NCI-H2081 (cell line): Measurements from ENCODE around the gene PARVA.
"Not testable (repeated sequence)": the region's sequence is repeated elsewhere in the genome, so short reads cannot be mapped to it uniquely, and the experiment has no call there.

ENCODE experiments used
- DNase-seq, 2 experiments: peaks; one replicate each; lab custom pipeline; 2025; lab: John Stamatoyannopoulos, UW

PARVA gene

GRCh38 chr11:12377106-12377823, at the start of gene PARVA:
PARVA (plus strand) TSS chr11:12377571; CDS start chr11:12377648, 77 bp downstream.
- DNase-seq: no peak

- no peak for DNase-seq
These were observed 48.2 kb upstream of the PARVA start for GRCh38 chr11:12329169-12329568.

GRCh38 chr11:12329797-12330196, 47.6 kb upstream of the PARVA start:
- no peak for DNase-seq

GRCh38 chr11:12330485-12331231, 46.7 kb upstream of the PARVA start:
- peak; percentile 70 to 87 for DNase-seq

GRCh38 chr11:12331239-12331874, 46.0 kb upstream of the PARVA start:
- DNase-seq: peak; percentile 93 to 94

- no peak for DNase-seq
These were observed 33.8 kb upstream of the PARVA start for GRCh38 chr11:12343526-12343925.

- DNase-seq: no peak
These were observed 23.8 kb upstream of the PARVA start for GRCh38 chr11:12353534-12353933.

GRCh38 chr11:12354750-12355545, 22.4 kb upstream of the PARVA start:
- DNase-seq: no peak

- no peak for DNase-seq
These were observed 20.3 kb upstream of the PARVA start for GRCh38 chr11:12356944-12357655.

- not testable (repeated sequence) for DNase-seq
These were observed 19.7 kb upstream of the PARVA start for GRCh38 chr11:12357697-12358096.

GRCh38 chr11:12358302-12359188, 18.8 kb upstream of the PARVA start:
- no peak for DNase-seq

- no peak for DNase-seq
These were observed 17.6 kb upstream of the PARVA start for GRCh38 chr11:12359761-12360160.

- DNase-seq: peak; percentile 58 to 88
These were observed 15.7 kb upstream of the PARVA start for GRCh38 chr11:12361682-12362081.

- no peak for DNase-seq
These were observed 14.5 kb upstream of the PARVA start for GRCh38 chr11:12362857-12363256.

GRCh38 chr11:12363373-12363772, 14.0 kb upstream of the PARVA start:
- no peak for DNase-seq

GRCh38 chr11:12365965-12366575, 11.3 kb upstream of the PARVA start:
- DNase-seq: peak in 1 of 2 experiments; percentile 45

GRCh38 chr11:12367057-12367456, 10.3 kb upstream of the PARVA start:
- DNase-seq: not testable (repeated sequence)

GRCh38 chr11:12372111-12372510, 5.3 kb upstream of the PARVA start:
- DNase-seq: no peak

GRCh38 chr11:12375720-12376119, 1.7 kb upstream of the PARVA start:
- no peak for DNase-seq
